NCI-H345 treated with DMSO at 0.1 percent for 48 hours (cell line): ENCODE measurements around the gene PCDHA9.
"Not testable (repeated sequence)": the region's sequence is repeated elsewhere in the genome, so short reads cannot be mapped to it uniquely, and the experiment has no call there.

Source experiments
- DNase-seq: peaks from one replicate; lab custom pipeline; 2025; ENCODE audit not compliant: unreplicated experiment; lab: John Stamatoyannopoulos, UW

The PCDHA9 gene

DNA sequence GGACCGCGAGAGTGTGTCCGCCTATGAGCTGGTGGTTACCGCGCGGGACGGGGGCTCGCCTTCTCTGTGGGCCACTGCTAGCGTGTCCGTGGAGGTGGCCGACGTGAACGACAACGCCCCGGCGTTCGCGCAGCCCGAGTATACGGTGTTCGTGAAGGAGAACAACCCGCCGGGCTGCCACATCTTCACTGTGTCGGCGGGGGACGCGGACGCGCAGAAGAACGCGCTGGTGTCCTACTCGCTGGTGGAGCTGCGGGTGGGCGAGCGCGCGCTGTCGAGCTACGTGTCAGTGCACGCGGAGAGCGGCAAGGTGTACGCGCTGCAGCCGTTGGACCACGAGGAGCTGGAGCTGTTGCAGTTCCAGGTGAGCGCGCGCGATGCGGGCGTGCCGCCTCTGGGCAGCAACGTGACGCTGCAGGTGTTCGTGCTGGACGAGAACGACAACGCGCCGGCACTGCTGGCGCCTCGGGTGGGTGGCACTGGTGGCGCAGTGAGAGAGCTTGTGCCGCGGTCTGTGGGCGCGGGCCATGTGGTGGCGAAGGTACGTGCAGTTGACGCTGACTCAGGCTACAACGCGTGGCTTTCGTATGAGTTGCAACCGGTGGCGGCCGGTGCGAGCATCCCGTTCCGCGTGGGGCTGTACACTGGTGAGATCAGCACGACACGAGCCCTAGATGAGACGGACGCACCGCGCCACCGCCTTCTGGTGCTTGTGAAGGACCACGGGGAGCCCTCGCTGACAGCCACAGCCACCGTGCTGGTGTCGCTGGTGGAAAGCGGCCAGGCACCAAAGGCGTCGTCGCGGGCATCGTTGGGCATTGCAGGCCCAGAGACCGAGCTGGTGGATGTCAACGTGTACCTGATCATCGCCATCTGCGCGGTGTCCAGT lies 12.3 kb upstream of the PCDHA9 start:
- DNase-seq: no peak

DNA sequence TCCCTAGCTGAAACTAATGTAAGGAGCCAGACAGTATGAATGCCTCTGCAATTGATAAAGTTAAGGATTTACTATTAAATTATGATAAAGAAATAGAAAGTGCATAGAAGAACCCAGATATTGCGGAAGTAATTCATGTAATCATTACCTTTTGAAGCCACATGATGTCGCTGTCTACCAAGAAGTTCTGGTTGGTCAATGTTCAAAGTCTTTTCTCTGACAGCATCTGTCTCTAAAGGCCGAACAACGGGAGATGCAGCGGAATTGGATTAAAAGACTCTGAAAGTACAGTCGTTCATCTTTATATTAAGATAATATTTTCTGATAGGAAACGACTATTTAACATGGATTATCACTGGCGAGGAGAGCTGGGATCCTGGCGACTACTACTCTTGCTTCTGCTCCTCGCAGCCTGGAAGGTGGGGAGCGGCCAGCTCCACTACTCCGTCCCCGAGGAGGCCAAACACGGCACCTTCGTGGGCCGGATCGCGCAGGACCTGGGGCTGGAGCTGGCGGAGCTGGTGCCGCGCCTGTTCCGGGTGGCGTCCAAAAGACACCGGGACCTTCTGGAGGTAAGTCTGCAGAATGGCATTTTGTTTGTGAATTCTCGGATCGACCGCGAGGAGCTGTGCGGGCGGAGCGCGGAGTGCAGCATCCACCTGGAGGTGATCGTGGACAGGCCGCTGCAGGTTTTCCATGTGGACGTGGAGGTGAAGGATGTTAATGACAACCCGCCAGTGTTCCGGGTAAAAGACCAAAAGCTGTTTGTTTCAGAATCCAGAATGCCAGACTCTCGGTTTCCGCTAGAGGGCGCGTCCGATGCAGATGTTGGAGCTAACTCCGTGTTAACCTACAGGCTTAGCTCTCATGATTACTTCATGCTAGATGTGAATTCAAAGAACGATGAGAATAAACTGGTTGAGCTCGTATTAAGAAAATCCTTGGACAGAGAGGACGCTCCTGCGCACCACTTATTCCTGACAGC lies 6.9 kb upstream of the PCDHA9 start, which contains the start of gene PCDHA8:
TSS of gene PCDHA8 (plus strand) at position 210 of the 985 bp plus-strand sequence. CDS start at position 345, 135 bp downstream.
- no peak for DNase-seq

DNA sequence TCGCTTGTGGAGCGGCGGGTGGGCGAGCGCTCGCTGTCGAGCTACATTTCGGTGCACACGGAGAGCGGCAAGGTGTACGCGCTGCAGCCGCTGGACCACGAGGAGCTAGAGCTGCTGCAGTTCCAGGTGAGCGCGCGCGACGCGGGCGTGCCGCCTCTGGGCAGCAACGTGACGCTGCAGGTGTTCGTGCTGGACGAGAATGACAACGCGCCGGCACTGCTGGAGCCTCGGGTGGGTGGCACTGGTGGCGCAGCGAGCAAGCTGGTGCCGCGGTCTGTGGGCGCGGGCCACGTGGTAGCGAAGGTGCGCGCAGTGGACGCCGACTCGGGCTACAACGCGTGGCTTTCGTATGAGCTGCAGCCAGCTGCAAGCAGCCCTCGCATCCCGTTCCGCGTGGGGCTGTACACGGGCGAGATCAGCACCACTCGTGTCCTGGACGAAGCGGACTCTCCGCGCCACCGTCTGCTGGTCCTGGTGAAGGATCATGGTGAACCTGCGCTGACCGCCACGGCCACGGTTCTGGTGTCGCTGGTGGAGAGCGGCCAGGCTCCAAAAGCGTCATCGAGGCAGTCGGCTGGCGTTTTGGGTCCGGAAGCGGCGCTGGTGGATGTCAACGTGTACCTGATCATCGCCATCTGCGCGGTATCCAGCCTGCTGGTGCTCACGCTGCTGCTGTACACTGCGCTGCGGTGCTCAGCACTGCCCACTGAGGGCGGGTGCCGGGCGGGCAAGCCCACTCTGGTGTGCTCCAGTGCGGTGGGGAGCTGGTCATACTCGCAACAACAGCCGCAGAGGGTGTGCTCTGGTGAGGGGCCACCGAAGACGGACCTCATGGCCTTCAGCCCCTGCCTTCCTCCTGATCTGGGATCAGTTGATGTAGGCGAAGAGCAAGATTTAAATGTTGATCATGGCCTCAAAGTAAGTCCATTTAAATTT lies 5.1 kb upstream of the PCDHA9 start:
- DNase-seq: no peak

DNA sequence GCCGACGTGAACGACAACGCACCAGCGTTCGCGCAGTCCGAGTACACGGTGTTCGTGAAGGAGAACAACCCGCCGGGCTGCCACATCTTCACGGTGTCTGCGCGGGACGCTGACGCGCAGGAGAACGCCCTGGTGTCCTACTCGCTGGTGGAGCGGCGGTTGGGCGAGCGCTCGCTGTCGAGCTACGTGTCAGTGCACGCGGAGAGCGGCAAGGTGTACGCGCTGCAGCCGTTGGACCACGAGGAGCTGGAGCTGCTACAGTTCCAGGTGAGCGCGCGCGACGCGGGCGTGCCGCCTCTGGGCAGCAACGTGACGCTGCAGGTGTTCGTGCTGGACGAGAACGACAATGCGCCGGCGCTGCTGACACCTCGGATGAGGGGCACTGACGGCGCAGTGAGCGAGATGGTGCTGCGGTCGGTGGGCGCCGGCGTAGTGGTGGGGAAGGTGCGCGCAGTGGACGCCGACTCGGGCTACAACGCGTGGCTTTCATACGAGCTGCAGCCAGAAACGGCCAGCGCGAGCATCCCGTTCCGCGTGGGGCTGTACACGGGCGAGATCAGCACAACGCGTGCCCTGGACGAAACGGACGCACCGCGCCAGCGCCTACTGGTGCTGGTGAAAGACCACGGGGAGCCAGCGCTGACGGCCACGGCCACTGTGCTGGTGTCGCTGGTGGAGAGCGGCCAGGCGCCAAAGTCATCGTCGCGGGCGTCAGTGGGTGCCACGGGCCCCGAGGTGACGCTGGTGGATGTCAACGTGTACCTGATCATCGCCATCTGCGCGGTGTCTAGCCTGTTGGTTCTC lies 1.9 kb downstream of the PCDHA9 start:
- DNase-seq: not testable (repeated sequence)

DNA sequence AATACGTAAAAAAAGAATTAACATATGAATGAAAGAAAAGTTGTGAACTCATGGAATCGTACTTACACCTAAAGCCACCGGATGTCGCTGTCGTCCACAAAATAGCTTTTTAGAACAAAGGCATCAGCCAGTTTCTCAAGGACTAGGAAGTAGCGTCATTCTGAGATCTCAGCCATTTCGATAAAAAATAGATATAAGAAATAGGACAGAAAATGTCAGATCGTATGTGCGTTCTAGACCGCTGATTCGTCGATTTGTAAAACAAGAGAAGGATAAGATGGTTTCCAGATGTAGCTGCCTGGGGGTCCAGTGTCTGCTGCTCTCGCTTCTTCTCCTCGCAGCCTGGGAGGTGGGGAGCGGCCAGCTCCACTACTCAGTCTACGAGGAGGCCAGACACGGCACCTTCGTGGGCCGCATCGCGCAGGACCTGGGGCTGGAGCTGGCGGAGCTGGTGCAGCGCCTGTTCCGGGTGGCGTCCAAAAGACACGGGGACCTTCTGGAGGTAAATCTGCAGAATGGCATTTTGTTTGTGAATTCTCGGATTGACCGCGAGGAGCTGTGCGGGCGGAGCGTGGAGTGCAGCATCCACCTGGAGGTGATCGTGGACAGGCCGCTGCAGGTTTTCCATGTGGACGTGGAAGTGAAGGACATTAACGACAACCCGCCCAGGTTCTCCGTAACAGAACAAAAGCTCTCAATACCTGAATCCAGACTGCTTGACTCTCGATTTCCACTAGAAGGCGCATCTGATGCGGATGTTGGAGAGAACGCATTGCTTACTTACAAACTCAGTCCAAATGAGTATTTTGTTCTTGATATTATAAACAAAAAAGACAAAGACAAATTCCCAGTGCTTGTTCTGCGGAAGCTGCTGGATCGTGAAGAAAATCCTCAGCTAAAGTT lies 7.8 kb downstream of the PCDHA9 start, which contains the start of gene PCDHA10:
TSS of gene PCDHA10 (plus strand) at position 126 of the 903 bp plus-strand sequence. CDS start at position 278, 152 bp downstream.
- DNase-seq: no peak

DNA sequence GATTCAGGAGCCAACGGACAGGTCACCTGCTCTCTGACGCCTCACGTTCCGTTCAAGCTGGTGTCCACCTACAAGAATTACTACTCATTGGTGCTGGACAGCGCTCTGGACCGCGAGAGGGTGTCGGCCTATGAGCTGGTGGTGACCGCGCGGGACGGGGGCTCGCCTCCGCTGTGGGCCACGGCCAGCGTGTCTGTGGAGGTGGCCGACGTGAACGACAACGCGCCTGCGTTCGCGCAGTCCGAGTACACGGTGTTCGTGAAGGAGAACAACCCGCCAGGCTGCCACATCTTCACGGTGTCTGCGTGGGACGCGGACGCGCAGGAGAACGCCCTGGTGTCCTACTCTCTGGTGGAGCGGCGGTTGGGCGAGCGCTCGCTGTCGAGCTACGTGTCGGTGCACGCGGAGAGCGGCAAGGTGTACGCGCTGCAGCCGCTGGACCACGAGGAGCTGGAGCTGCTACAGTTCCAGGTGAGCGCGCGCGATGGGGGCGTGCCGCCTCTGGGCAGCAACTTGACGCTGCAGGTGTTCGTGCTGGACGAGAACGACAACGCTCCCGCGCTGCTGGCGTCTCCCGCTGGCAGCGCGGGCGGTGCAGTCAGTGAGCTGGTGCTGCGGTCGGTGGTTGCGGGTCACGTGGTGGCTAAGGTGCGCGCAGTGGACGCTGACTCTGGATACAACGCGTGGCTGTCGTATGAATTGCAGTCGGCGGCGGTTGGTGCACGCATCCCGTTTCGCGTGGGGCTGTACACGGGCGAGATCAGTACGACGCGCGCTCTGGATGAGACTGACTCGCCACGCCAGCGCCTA lies 9.2 kb downstream of the PCDHA9 start:
- DNase-seq: no peak

DNA sequence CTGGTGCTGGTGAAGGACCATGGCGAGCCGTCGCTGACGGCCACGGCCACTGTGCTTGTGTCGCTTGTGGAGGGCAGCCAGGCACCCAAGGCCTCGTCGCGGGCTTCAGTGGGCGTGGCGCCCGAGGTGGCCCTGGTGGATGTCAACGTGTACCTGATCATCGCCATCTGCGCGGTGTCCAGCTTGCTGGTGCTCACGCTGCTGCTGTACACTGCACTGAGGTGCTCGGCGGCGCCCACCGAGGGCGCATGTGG lies 9.7 kb downstream of the PCDHA9 start:
- no peak for DNase-seq

DNA sequence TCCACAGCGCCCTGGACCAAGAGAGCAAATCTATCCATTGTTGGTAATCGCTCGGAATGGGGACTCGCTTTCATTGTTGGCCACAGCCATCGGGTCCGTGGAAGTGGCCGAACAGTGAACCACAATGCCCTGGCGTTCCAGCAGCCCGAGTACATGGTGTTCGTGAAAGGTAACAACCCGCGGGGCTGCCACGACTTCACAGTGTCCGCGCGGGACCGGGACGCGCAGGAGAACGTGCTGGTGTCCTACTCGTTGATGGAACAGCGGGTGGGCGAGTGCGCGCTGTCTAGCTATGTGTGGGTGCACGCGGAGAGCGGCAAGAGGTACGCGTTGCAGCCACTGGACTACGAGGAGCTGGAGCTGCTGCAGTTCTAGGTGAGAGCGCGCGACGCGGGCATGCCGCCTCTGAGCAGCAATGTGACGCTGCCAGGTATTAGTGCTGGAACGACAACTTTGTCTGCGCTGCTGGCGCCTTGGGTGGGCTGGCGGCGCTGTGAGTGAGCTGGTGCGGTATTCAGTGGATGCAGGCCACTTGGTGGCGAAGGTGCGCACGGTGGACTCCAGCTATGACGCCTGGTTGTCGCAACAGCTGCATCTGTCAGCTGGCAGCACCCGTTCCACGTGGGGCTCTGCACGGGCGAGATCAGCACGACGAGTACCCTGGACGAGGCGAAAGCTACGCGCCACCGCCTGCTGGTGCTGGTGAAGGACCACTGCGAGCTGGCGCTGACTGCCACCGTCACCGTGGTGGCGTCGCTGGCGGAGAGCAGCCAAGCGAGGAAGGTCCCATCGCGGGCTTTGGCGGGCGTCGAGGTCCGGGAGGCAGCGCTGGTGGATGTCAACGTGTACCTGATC lies 14.5 kb downstream of the PCDHA9 start:
- no peak for DNase-seq

DNA sequence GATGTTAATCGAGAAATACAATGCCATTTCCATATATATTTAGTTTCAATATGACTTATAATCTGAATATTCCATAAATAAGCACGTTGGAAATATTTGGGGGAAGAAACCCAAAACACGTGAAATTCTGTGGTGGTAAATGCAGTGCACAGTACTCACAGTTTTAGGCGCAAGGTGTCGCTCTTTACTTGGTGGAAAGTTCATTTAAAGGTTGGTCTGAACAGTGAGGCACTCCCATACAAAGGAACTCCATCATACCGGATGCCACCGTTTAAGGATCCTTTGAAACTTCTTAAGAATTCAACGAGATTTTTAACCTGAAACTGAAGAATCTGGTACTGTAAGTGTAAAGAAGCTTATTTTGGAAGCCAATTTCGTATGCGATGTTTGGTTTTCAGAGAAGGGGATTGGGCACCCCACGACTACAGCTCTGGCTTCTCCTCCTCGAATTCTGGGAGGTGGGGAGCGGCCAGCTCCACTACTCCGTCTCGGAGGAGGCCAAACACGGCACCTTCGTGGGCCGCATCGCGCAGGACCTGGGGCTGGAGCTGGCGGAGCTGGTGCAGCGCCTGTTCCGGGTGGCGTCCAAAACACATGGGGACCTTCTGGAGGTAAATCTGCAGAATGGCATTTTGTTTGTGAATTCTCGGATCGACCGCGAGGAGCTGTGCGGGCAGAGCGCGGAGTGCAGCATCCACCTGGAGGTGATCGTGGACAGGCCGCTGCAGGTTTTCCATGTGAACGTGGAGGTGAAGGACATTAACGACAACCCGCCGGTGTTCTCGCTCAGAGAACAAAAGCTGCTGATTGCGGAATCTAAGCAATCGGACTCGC lies 20.8 kb downstream of the PCDHA9 start, which contains the start of gene PCDHA11:
TSS of gene PCDHA11 (plus strand) at position 237 of the 834 bp plus-strand sequence. CDS start at position 384, 147 bp downstream.
- DNase-seq: no peak

DNA sequence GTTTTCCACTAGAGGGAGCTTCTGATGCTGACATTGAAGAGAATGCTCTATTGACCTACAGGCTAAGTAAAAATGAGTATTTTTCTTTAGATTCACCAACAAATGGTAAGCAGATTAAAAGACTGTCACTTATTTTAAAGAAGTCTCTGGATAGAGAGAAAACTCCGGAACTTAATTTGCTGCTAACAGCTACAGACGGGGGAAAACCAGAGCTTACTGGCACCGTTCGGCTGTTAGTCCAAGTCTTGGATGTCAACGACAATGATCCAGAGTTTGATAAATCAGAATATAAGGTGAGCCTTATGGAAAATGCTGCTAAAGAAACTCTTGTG lies 21.3 kb downstream of the PCDHA9 start:
- DNase-seq: no peak

DNA sequence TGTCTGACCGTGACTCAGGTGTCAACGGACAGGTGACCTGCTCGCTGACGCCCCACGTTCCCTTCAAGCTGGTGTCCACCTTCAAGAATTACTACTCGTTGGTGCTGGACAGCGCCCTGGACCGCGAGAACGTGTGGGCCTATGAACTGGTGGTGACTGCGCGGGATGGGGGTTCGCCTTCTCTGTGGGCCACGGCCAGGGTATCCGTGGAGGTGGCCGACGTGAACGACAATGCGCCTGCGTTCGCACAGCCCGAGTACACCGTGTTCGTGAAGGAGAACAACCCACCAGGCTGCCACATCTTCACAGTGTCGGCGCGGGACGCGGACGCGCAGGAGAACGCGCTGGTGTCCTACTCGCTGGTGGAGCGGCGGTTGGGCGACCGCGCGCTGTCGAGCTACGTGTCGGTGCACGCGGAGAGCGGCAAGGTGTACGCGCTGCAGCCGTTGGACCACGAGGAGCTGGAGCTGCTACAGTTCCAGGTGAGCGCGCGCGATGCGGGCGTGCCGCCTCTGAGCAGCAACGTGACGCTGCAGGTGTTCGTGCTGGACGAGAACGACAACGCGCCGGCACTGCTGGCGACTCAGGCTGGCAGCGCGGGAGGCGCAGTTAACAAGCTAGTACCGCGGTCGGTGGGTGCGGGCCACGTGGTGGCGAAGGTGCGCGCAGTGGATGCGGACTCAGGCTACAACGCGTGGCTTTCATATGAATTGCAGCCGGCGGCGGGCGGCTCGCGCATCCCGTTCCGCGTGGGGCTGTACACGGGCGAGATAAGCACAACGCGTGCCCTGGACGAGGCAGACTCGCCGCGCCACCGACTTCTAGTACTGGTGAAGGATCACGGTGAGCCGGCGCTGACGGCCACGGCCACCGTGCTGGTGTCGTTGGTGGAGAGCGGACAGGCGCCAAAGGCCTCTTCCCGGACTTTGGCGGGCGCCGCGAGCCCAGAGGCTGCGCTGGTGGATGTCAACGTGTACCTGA lies 22.3 kb downstream of the PCDHA9 start:
- no peak for DNase-seq

DNA sequence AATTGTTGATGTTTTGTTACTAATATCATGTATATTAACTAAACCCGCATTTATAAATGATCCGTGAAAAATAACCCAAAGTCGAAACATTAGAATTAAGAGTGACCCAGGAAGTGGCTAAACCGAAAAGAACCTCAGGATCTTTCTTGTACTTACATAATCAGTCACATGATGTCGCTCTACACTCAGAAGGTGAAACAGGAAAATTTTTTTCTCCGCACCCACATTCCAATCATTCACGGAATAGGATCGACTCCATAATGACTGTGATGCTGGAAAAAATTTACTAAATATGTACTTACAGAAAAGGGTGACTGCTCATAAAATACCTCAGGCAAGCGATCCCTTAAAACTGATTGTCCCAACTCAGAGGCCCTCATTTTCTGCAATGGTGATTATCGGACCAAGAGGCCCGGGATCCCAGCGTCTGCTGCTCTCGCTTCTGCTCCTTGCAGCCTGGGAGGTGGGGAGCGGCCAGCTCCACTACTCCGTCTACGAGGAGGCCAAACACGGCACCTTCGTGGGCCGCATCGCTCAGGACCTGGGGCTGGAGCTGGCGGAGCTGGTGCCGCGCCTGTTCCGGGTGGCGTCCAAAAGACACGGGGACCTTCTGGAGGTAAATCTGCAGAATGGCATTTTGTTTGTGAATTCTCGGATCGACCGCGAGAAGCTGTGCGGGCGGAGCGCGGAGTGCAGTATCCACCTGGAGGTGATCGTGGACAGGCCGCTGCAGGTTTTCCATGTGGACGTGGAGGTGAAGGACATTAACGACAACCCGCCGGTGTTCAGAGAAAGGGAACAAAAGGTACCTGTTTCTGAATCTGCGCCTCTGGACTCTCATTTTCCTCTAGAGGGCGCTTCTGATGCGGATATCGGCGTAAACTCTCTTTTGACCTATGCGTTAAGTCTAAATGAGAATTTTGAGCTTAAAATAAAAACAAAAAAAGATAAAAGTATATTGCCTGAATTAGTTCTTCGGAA lies 27.2 kb downstream of the PCDHA9 start, which contains the start of gene PCDHA12:
TSS of gene PCDHA12 (plus strand) at position 224 of the 981 bp plus-strand sequence. CDS start at position 389, 165 bp downstream.
- DNase-seq: no peak

DNA sequence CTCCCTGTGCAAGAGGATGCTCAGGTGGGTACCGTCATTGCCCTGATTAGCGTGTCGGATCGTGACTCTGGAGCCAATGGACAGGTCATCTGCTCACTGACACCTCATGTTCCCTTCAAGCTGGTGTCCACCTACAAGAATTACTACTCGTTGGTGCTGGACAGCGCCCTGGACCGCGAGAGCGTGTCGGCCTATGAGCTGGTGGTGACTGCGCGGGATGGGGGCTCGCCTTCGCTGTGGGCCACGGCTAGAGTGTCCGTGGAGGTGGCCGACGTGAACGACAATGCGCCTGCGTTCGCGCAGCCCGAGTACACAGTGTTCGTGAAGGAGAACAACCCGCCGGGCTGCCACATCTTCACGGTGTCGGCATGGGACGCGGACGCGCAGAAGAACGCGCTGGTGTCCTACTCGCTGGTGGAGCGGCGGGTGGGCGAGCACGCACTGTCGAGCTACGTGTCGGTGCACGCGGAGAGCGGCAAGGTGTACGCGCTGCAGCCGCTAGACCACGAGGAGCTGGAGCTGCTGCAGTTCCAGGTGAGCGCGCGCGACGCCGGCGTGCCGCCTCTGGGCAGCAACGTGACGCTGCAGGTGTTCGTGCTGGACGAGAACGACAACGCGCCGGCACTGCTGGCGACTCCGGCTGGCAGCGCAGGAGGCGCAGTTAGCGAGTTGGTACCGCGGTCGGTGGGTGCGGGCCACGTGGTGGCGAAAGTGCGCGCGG lies 28.5 kb downstream of the PCDHA9 start:
- DNase-seq: not testable (repeated sequence)
